NCI-H146 treated with DMSO at 0.1 percent for 48 hours (cell line): ENCODE data around the gene ADAP1.
"Not testable (repeated sequence)": the region's sequence is repeated elsewhere in the genome, so short reads cannot be mapped to it uniquely, and the experiment has no call there.

ENCODE experiments used
- DNase-seq: peaks from one replicate; lab custom pipeline; 2025; ENCODE audit not compliant: unreplicated experiment; lab: John Stamatoyannopoulos, UW

Gene ADAP1, protein sequence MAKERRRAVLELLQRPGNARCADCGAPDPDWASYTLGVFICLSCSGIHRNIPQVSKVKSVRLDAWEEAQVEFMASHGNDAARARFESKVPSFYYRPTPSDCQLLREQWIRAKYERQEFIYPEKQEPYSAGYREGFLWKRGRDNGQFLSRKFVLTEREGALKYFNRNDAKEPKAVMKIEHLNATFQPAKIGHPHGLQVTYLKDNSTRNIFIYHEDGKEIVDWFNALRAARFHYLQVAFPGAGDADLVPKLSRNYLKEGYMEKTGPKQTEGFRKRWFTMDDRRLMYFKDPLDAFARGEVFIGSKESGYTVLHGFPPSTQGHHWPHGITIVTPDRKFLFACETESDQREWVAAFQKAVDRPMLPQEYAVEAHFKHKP

DNA sequence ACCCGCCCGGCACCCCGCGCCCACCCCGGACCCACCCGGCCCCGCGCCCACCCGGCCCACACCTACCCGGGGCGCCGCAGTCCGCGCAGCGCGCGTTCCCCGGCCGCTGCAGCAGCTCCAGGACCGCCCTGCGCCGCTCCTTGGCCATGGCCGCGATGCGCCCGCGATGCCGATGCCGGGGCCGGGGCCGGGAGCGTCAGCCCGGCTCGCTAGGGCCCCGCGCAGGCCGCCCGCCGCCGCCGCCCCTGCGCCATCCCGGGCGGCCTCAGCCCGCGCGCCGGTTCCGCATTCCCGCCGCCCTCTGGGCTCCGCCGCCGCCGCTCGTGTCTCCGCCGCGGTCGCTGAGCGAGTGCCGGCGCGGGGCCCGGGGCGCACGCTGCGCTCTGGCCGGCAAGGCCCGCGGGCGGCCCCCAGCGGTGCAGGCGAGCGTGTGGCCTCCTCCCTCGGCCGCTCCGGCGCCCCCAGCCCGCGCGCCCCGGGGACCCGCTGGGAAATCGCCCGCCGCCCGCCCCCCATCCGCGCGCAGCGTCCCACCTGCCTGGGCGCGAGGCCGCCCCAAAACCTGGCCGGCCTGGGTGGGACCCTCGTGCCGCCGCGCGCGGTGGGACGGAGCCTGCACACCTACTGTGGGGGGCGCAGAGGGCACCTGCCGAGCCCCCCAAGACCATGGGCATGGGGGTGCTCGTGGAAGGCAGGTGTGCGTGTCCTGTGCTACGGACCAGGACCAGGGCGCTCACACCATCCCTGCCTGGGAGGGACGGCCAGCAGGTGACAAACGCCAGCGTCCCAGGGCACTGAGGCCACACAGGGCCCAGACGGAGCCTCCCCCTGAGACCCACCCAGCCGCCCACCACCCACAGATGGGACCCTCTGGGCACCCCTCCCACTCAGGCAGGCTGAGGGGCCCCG lies at the start of gene ADAP1:
Gene ADAP1 (minus strand): TSS at position 351 of the 909 bp plus-strand sequence. CDS start 203 bp downstream, at position 148.
- no peak for DNase-seq

DNA sequence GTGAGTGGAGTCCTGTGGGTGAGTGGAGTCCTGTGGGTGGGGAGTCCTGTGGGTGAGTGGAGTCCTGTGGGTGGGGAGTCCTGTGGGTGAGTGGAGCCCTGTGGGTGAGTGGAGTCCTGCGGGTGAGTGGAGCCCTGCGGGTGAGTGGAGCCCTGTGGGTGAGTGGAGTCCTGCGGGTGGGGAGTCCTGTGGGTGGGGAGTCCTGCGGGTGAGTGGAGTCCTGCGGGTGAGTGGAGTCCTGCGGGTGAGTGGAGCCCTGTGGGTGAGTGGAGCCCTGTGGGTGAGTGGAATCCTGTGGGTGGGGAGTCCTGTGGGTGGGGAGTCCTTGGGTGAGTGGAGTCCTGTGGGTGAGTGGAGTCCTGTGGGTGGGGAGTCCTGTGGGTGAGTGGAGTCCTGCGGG lies 48.0 kb upstream of the ADAP1 start:
- not testable (repeated sequence) for DNase-seq

DNA sequence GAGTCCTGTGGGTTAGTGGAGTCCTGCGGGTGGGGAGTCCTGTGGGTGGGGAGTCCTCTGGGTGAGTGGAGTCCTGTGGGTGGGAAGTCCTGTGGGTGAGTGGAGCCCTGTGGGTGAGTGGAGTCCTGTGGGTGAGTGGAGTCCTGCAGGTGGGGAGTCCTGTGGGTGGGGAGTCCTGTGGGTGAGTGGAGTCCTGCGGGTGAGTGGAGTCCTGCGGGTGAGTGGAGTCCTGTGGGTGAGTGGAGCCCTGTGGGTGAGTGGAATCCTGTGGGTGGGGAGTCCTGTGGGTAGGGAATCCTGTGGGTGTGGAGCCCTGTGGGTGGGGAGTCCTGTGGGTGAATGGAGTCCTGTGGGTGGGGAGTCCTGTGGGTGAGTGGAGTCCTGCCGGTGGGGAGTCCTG lies 47.5 kb upstream of the ADAP1 start:
- not testable (repeated sequence) for DNase-seq

DNA sequence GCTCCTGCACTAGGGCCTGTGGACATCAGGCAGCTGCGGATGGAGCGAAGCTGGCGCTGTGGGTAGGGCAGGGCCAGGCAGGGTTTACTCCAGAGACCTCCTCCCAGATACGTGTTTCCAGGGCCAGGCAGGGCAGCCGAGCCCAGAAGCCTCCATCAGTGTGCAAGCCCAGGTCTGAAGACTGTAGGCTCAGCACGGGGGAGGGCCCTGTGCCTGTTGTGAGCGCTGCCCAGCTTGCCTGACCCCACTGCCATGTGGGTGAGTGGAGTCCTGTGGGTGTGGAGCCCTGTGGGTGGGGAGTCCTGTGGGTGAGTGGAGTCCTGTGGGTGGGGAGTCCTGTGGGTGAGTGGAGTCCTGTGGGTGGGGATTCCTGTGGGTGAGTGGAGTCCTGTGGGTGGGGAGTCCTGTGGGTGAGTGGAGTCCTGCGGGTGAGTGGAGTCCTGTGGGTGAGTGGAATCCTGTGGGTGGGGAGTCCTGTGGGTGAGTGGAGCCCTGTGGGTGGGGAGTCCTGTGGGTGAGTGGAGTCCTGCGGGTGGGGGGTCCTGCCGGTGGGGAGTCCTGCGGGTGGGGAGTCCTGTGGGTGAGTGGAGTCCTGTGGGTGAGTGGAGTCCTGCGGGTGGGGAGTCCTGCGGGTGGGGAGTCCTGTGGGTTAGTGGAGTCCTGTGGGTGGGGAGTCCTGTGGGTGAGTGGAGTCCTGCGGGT lies 46.7 kb upstream of the ADAP1 start:
- not testable (repeated sequence) for DNase-seq

DNA sequence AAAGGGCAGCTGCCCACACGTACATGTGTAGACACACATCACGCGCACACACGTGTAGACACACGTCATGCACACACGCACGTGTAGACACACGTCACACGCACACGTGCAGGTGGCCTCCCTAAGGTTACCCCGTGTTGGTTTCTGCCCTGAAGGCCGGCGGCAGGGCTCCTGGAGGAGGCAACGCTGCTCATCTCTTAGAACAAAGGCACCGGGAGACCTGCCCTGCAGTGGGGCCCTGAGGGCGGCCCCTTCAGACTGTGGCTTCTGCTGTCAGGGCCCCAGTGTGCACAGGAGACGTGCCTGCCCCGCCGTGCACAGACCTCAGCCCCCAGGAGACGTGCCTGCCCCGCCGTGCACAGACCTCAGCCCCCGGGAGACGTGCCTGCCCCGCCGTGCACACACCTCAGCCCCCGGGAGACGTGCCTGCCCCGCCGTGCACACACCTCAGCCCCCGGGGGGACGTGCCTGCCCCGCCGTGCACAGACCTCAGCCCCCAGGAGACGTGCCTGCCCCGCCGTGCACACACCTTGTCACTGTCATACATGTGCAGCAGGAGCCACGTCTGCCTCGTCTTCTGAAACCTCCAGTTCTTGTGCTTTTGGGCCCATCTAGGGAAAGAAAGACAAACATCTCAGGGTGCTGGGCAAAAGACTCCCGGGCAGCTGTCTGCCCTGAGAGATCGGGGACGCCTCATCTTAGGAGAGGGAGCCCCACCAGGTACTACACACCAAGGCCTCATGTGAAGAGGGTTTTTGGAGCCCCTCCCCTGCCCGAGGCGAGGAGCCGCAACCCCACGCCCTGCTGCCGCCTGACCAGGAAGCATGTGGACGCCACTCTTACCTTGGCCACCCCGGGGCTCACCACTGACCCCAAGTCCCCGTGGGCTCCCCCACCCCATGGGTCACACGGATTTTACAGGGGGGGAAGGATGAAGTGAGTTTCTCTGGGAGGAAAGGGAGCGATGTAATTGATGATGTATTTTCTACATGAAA lies 45.8 kb upstream of the ADAP1 start:
- no peak for DNase-seq

DNA sequence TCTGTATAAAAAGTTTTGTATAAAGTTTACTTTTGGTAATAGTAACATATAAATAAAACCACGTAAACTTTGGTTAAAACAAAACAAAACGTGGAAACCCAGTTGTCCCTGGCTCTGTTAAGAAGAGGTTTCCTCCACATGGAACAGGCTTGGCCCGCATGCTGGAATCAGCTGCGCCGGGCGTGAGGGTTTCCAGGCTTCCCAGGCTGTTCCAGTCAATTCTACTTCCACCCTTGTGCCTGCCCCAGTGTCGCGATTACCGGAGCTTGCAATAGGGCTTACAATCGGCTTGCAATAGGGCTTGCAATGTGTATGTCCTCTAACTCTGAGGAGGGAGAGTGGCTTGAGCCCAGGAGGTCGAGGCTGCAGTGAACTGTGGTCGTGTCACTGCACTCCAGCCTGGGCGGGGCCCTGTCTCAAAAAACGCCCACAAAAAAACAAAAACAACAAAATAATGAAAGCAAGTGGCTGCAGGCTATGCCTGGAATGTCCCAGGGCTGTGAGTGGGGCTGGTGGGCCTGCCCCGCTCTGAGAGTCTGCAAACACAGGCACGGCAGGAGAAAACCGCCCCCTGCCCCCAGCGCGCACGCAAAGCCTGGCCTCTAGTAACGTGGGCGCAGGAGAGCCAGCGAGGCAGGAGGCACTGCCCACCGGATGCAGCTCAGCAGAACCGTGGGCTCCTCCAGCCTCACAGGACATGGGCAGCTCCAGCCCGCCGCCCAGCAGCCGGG lies 44.8 kb upstream of the ADAP1 start:
- no peak for DNase-seq

DNA sequence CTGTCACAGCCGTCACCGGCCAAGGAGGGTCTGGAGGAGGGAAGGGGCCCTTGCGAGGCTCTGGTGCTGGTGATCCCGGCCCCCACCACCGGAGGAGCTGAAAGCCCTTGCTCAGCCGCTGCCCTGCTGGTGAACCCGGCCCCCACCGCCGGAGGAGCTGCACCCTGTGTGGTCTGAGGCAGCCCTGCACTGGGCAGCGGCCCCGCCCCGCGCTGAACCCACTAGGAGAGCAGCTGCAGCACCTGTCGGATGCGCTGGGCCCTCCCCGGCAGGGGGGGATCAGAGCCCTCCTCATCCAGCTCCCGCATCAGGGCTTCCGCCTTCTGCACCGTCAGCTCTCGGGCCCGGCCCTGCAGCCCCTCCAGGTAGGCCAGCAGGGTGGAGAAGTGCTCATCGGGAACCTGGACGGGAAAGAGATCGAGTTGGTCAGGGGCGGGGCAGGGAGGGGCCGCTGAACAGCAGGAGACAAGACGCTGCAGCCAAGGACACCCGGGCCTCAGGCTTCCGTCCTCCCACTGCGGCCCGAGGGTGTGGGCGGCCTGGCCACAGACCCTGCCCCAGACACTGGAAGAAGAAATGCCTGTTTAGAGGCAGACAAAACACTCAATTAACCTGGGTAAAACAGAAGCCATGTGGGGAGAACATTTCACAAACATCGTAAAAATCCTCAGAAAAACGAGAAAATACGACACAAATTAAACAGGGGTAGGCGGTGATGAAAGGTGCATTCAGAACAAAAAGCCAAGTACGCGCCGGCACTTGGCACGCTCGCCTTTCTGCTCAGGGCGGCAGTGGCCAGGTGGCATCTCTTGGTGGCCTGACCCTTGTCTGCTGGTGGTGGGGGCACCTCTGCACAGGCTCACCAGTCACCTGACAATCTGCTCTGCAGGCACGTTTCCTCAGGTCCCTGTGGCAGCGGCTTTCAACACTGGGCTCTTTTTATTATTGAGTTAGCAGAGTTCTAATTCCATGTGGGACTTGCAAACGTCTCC lies 43.2 kb upstream of the ADAP1 start:
- DNase-seq = no peak

DNA sequence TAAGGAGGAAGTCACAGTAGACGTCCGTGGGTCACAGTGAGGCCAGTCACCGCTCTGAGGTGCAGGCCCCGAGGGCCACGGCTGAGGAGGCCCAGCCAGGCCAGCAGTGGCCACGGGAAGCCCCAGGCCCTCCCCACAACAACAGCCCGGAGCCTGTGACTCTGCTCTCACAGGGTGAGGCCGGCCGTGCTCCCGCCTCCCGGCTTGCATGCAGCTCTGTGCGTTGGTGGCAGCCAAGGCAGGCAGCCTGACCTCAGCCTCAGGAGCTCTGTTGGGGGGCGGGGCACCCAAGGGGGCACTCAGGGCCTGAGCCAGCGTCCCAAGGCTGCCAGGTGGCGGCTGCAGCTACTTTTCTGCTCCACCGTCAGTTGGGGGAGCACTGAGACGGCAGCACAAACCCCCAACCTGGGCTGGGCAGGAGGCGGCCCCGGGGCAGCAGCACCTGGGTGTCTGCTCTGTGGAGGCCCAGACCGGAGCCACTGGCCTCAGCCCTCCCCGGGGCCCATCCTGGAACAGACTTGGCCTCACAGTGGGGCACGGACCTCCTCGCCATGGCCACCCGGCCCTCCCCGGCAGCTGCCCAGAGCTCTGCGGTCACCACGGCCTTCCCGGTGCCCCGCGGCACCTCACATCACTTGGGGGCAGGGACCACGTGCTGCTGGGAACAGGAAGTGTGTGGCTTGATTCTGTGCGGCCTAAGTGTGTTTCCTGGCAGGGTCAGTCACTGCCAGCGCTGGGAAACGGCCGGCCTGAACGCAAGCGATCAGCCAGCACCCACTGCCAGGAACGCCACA lies 41.8 kb upstream of the ADAP1 start:
- no peak for DNase-seq

DNA sequence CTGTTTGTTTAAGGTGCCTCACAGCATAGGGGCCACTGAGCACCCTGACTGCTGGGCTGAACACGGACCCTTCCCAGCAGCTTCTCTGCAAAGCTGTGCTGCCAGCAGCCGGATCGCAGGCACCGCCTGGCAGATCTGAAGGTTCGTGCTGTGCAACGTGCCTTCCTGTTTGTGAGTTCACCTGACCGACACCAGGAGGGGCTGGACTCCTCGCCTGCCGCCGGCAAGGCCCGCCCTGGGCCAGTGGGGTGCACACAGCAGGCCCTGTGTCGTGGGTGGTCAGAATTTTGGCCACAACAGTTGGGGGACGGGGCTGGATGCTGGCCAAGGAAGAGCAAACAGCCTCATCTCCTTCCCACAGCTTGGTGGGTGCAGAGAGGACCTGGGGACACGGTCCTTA lies 41.1 kb upstream of the ADAP1 start:
- no peak for DNase-seq

DNA sequence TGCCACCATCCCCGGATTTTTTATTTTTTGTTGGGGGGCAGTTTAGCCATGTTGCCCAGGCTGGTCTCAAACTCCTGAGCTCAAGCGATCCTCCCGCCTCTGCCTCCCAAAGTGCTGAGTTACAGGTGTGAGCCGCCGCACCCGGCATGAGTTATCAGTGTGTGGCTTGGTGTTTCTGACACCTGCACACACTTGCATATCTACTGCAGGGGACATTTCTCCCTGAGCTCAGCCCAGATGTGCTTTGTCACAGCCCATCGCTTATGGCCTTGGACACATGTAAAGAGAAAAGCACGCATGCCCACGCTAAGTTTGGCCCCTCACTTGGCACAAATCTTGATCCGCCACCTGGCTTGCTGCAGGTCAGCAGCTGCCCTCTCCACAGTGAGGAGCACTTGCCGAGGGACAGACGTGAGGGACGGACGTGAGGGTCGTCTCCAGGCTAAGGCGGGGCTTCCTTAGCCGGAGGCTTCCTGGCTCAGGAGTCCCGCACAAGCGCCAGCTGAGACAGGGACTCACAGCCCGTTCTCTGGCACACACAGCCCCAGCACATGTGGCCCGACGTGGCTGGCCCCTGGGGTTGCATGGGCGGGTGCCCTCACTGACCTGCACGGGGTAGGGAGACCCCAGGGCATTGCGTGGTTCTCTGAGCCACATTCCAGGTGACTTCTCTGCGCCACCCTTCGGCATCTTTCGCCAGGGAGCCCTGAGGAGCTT lies 40.3 kb upstream of the ADAP1 start:
- no peak for DNase-seq

DNA sequence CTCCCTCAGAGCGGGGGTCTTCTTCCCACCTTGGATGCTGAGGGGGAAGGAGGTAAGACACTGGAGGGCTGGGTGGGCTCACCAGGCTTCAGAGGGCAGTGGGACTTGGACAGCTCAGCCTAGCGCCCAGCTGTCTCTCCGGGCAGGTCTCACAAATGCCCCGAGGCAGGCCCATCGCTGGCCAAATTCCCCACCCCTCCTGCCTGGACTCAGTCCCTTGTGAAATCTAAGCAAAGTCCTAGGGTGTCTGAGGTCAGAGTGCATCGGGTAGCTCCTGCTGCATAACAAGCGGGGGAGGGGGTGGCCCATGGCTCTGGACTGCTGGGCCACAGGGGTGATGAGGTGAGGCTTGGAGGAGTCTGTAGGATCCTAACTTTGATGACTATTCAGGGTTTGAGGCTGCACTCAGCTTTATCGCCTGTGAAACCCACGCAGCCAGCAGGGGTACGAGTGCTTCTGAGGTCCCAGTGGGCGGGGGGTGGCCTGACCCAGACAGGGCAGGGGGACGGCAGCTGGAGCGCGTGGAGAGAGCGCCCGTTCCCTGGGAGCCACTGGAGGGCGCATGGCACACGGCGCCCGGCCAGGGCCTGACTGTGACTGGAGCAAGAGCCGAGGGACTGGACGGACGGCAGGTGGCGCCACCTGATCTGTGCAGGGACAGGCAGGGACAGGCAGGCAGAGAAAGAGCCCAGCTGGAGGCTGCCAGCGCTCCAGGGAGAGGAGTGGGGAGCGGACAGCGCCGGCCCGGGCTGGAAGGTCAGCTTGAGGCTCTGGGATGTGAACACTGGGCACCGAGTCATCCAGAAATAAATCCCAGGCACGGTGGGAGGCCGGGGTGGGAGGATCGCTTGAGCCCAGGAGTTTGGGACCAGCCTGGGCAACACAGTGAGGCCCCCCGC lies 38.5 kb upstream of the ADAP1 start:
- peak; percentile 77 for DNase-seq

DNA sequence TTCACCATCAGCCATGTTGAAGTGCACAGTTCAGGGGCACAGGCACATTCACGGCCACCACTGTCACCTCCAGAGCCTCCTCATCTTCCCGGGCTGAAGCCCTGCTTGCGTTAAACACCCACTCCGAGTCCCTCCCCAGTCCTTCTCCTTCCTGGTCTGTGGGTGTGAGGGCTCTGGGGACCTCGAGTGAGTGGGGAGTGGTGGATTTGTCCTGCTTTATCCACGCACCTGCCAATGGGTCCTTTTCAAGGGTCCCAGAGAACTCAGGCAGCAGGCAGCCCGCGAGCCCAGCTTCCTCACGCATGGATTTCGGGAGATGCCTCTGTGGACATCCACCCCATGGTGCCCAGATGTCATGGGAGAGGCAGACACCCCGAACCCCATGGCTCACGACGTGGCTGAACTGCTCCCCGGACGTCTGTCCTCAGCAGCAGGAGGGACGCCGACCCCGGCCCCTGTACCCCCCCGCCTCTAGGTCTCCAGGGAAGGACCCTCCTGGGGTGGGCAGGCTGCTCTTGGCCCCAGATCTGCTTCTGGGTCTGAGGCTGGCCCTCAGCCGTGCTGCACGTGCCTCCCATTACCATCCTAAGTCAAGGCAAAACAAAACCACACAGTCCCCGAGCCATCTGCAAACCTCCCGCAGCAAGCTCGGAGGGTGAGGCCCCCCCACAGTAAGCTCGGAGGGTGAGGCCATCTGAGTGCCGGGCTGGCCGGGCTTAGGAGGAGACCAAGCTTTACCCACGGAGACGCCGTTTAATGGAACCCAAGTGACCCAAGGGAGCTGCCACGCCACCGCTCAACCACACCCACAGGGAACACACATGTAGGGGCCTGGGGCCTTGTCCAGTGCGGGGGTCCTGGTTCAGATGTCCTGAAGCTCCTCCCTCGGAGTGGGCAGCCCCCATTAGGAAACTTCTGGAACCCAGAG lies 37.5 kb upstream of the ADAP1 start:
- DNase-seq = no peak

DNA sequence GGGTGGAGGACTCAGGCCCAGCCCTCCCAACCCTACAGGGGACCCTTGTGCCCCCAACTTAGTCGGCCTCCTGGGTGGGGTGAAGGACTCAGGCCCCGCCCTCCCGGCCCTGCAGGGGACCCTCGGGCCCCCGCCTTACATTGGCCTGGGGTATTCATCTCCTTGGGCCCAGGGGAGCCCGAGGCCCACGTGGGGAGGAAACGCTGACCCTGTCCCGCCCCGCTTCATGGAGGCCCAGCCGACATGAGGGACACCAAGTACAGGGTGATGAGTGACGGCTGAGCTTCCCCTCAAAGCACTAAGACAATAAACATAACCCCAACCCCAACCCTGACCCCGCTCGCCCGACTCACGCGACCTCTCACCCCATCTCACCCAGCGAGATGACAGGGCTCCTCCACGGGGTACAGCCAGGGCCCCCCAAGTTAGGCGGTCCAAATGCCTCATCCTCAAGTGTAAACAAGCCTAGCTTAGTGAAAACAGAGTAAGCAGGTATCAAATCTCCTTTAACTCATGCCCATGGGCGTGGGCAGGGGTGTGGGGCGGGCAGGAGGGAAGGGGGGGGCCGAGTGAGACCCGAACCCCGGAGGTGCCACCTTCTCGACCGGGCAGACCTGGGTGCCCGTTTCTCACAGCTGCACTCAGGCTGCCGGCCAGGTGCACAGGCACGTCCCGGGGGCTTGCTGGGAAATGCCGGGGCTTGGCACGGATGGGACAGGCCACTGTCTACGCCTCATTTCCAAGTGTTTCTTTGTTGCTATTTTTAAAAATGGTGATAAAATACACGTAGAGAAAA lies 36.7 kb upstream of the ADAP1 start:
- no peak for DNase-seq

DNA sequence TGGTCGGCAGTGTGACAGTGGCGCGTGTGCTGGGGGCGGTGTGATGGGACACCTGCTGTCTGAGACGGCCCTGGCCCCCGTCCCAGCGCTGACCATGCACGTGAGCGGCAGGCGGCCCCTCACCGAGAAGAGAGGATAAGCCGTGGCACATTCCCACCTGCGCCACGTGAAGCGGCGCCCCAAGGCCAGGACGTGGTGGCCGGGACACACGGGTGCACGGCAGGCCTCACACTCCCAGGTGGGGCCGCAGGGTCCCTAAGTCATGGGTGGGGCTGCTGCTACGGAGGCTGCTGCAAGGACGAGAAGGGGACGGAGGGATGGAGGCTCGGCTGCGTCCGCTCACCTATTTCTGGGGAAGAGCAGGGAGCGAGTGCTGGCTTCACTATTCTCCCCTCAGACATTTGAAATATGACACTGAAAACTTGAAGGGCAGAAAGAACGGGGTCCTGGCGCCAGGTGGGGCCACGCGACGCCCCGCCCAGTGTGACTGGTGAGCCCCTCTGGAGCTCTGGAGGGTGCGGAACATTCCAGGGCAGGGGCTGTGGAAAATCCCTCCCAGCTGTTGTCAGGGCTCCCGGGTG lies 36.0 kb upstream of the ADAP1 start:
- DNase-seq = no peak
